ENCODE results near the gene DLG1.

DNA sequence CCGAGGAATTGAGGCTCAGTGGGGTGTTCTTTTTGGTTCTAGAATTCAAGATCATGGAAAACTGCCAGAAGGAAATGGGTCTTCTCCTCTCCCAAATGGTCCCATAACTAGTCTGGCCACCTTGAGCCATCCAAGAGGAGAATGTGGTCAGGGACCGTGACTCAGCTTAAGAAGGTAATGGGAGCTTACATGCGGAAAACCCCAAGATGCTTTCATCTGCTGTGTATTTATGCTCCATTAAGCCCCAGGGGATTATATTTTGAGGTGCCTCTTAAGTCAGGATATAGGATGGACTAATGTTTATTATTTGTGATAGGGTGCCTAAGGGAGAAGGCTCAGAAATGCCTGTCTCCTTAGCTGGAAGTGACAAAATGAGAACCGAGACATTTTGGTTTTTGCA, 39.2 kb upstream of the DLG1 start:
- TF ChIP-seq, protein P1, sequence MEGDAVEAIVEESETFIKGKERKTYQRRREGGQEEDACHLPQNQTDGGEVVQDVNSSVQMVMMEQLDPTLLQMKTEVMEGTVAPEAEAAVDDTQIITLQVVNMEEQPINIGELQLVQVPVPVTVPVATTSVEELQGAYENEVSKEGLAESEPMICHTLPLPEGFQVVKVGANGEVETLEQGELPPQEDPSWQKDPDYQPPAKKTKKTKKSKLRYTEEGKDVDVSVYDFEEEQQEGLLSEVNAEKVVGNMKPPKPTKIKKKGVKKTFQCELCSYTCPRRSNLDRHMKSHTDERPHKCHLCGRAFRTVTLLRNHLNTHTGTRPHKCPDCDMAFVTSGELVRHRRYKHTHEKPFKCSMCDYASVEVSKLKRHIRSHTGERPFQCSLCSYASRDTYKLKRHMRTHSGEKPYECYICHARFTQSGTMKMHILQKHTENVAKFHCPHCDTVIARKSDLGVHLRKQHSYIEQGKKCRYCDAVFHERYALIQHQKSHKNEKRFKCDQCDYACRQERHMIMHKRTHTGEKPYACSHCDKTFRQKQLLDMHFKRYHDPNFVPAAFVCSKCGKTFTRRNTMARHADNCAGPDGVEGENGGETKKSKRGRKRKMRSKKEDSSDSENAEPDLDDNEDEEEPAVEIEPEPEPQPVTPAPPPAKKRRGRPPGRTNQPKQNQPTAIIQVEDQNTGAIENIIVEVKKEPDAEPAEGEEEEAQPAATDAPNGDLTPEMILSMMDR (IDR thresholded peaks at IDR 0.05; ENCODE audit: poor library complexity): no peak
- no peak for TF ChIP-seq EZH2 (IDR thresholded peaks at IDR 0.05; ENCODE audit: borderline replicate concordance)
